HG03060 (cell line): ENCODE results near the gene GDAP2.
"Not testable (repeated sequence)": the region's sequence is repeated elsewhere in the genome, so short reads cannot be mapped to it uniquely, and the experiment has no call there.

Experiments
- ATAC-seq: cut with Tn5 transposase; IDR thresholded peaks from one replicate; pipeline ENCODE4 v1.9.1; 2021; ENCODE audit warnings: low read depth, moderate number of reproducible peaks; ENCODE audit not compliant: unreplicated experiment

The GDAP2 gene, protein sequence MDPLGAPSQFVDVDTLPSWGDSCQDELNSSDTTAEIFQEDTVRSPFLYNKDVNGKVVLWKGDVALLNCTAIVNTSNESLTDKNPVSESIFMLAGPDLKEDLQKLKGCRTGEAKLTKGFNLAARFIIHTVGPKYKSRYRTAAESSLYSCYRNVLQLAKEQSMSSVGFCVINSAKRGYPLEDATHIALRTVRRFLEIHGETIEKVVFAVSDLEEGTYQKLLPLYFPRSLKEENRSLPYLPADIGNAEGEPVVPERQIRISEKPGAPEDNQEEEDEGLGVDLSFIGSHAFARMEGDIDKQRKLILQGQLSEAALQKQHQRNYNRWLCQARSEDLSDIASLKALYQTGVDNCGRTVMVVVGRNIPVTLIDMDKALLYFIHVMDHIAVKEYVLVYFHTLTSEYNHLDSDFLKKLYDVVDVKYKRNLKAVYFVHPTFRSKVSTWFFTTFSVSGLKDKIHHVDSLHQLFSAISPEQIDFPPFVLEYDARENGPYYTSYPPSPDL

DNA sequence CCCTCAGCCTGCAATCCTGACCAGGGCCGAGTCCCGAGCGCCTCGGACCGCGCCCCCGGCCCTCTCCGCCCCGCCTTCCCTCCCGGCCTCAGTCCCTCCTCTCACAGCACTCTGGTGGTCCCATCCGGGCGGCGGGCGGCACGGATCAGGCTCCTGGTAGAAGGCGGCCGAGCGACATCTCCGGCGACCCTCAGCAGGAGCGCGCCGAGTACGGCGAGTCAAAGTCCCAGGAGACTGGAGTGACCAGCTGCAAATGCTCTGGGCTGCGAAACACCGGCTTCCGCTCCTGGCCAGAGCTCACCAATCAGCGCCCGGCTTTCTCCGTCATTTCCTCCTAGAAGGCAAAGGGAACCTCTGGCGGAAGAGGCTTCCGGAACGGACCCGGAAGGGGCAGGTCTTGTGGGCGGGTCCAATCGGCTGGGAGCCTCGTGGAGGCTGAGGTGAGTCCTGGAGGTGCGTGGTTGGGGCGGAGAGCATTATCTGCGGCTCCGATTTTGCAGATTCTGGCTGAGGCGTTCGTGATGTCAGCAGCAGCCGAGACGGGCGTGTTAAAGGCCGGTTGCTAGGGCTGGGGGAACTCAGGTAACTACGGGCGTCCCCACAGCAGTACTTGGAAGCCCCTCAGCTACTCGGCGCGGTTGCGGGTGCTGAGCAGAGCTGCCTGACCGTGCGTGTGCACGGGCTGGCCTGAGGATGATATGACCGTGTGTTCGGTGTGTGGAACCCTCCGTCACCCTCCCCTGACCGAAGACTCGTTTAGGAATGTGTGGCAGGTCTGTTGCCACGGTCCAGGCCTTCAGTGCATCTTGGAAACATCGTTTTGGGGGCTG is at the start of gene GDAP2, which contains the start of gene WDR3:
TSS of gene GDAP2 (minus strand) at position 279 of the 830 bp plus-strand sequence. CDS start 9,264 bp downstream, outside the sequence.
TSS of gene WDR3 (plus strand) at position 397 of the 830 bp plus-strand sequence. CDS start 3,581 bp downstream, outside the sequence.
- peak; percentile 93 for ATAC-seq

DNA sequence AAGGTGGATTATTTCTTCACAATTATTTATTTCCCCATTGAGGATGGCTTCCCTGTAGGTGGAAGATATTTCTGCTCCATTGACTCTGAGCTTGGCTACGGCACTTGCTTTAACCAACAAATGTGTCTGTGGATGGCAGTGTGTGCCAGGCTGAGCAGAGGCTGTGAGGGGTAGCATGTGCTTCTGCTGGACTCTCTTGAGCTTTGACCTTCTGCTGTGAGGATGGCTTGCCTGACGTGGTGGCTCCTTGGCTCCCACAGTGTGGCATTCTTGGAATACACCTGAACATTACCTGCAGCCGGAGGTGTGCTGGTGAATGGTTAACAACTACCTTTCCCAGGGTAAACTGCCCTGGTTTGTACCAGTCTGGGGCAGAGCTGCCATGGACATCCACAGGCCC is 47.0 kb upstream of the GDAP2 start:
- ATAC-seq, result no peak

DNA sequence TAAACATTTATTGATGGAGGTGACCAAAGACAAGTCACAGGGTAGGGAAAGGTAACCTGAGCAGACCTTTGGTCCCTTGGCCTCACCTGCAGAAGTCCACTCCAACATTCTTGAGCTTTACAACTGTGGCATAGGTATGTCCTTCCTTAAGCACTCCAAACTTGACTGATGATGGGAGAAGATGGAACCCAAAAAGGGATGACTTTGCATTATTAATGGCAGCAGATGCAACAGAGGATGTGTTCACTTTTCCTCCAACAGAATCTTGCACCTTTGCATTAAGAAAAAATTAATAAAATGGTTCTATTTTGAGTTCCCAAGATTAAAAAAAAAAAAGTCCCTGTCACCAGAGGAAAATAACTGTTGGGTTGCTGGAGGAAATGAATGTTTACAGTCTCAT is 42.4 kb upstream of the GDAP2 start:
- no peak for ATAC-seq

DNA sequence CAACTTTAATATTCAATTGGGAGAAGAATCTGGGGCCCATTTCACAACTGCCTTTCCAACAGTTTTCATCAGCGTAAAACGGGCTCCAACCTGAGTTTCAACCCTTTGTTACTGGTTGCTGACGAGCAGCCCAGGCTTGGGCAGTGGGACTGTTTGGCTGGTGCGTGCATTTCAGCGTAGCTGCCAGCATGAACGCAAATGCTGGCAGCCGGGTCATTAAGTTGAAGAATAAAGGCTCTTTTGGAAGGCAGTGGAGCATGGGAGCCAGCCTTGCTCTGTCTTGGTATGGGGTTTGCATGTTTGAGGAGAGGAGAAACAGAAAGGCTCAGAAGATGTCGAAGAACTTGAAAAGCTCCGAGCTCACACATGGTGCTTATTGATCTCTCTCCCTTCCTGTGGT is 40.8 kb upstream of the GDAP2 start:
- no peak for ATAC-seq

DNA sequence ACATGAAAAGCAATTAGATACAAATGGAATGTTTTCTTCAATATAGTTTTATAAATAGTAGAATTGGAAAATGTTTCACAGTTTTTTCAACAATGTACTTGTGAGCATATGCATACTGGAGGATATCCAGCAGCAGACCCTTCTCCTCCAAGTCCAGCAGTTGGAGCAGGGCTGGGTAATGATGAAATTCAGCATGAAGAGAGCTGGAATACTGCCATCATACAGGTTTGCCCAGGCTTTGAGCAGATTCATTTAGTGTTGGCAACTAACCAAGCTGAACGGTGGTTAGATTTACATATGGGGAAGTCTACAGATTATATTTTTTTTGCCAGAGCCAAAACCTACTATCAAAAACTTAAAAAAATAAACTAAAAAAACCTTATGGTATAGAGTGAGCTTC is 38.5 kb upstream of the GDAP2 start:
- ATAC-seq, result no peak

DNA sequence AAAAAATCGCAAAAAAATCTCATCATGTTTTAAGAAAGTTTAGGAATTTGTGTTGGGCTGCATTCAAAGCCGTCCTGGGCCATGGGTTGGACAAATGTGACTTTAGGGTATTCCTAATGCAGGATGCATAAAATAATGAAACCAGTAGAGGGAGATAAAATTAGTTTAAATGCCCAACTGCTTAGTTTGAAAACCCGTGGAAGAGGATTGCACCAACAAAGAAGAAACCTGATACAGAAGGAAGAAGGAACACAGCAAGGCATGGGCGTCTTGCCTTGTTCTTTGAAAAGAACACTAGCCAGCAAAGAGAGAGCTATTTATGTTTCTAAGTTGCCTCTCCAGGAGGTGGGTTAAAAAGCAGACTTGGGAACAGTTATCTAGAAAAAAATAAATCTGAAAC is 38.1 kb upstream of the GDAP2 start:
- ATAC-seq, result no peak

DNA sequence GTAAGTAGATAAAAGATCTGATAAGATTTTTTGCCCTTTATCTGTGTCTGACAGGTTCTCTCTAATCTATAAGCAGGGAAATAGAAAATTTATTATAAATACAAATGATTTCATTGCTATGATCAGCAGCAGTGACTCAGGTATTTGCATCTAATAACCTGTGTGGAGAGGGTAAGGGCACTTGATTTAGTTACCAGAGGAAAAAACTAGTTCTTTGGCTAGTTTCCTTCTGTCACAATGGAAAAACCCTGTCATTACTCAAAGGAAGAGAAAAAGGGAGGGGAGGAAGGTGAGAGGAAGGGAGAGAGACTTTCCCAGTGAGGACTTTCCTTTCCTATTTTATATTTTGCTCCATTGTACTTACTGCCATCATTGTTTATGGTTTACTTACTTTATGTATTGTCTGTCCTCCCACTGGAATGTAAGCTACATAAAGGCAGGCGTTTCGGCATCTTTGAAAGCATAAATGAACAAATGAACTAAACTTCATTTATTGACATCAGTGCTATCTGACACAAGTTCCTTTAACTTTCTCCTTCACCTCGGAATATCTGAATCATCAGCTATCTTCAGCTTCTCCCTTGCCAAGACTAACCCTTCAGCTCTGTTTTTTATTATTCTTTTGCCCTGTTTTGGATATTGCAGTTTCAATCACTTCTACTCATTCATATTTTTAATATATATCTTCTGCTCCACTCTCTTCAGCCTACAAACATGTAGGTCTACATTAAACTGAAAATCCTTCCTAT is 35.0 kb upstream of the GDAP2 start:
- no peak for ATAC-seq

DNA sequence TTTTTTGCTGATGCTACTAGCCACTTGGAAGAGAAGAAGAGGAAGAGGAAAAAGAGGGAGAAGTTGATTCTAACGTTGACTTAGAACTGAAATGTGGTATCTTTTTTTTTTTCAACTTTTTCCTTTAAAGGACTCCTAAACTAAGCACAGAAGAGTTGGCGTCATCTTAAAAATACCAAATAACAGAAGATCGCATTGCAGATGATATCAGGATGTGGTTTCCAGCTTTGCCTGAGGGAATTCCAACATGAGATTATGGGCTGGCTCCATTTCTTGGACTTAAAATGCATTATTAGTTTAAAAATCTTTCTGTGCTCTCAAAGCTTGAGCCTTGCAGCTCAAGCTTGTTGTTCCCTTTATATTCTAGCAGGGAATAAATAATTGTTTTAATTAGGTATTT is 29.9 kb upstream of the GDAP2 start:
- ATAC-seq, result no peak

DNA sequence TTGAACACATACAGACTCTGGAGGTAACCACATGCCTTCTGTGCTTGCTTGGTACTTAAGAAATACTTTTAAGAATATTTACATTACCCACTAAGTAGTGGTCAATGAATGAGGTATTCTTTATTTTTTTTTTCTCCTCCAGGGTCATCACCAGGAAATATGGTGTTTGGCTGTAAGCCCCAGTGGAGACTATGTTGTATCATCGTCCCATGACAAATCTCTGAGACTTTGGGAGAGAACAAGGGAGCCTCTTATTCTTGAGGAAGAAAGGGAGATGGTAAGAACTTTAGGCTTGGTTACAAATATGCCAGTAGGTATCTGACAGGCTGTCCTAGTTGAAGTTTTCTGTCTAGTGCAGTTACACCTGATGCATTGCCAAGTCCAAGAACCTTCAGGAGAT is 23.0 kb upstream of the GDAP2 start:
- no peak for ATAC-seq

DNA sequence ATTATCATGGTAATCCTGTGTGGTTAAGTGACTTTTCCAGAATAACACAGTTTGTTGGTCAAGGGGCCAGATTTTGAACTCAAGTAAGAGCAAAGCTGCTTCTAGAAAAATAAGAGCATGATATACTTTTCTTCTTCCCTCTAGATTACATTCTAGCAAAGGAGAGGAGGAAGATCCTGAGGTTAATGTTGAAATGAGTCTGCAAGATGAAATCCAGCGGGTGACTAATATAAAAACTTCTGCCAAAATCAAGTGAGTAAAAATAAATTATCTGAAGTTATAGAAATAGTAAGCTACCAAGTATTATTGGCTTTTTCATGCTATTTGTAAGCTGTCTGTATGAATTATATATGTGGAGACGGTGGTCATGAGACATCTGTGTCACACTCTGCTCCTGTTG is 12.9 kb upstream of the GDAP2 start:
- ATAC-seq, result no peak

DNA sequence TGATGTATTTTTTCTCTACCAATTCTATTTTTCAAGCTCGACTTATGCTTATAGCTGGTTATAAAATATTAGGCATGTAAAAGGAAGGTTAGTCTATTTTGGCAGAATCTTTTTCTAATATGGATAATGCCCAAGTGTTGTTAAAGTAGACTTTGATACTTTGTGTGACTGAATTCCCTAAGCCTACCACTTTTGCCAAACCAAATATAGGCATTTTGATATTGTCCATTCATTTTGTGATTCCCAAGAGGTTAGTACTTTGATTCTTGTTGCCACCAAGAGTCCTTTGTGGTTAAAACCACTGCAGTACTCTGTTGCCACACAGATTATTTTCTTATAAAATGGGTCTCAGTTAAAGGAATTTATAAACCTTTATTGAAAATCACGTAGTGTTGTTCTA is 4.3 kb upstream of the GDAP2 start:
- ATAC-seq, result no peak

DNA sequence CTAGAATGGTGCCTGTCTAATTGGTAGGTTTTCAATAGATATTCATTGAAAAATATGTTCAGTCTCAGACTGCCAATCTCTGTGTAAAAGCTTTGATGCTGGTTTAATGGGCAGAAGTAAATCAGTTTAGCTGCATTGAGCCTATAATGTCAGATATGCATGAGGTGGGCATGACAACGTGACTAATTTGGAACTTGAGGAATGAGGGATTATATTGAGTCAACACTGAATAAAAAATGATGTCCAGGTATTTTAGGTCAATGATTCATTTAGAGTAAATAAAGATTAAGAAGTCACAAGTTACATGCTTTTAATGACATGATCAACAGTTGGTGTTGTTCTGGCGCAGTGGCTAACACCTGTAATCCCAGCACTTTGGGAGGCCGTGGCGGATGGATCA is 3.2 kb upstream of the GDAP2 start:
- ATAC-seq, result no peak

DNA sequence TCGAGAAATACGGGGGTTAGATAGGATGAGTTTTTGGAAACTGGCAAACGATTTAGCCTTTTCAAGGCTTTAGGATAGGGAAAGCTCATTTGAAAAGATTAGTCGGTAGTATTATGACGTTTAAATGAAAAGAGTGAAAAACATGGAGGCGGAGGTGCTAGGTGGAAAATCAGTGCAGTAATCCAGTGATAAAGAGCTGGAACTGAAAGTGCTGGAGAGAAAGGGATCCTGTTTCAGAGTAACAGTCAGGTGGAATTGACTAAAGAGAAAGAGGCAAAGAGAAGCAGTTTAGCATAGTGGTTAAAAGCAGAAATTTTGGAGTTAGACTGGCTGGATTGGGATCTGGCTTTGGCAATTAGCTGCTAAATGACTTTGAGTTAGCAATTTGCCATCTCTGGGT is 1.1 kb upstream of the GDAP2 start:
- no peak for ATAC-seq

DNA sequence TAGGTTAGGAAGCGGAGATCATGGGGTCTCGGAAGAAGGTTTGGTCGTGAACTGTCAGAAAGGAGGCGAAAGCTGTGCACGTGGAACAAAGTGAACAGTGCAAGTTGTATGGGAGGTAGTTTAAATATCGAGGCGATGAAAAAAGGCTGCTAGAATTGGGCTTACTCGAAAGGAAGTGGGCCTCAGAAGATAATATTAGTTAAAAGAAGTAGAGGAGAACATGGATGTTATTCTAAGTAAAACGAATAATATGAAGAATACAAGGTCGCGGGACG is 689 bp upstream of the GDAP2 start:
- no peak for ATAC-seq

DNA sequence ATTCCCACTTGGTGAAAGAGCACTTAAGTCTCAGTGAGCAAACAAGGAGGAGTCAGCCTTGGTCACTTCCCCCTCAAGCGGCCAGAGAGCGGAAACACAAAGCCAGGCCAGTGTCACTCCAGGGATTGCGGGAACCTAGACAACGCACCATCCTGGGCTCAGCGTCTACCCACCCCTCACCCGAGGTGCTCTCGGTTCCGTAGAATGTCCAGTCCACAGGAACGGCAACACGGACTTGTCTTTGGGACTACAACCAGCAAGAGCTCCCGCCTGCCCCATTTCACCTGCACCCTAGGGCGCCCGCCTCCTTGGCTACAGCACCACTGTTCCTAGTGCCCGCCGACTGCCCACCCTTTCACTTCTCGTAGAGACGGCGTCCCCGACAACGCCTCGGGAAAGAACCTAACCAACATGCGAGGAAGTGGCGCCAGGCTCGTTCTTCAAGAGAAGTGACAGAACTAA is 509 bp downstream of the GDAP2 start:
- ATAC-seq, result peak; percentile 17

DNA sequence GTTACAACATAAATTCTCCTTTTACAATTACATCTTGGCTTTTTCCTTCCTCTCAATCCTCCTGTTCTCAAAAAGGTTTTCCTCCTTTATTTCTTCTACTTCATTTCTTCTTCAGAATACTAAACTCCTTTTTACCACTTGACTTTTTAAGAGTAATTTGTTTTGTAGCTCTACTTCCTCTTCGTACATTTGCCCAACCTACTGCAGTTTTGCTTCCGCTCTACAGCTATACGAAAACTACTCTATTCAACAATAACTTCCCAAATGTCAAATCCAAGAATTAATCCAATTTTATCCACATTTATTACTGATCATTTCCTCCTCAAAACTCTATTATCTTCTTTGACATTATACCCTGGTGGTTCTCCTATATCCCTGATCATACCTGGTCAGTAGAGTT is 3.4 kb downstream of the GDAP2 start:
- ATAC-seq, result no peak

DNA sequence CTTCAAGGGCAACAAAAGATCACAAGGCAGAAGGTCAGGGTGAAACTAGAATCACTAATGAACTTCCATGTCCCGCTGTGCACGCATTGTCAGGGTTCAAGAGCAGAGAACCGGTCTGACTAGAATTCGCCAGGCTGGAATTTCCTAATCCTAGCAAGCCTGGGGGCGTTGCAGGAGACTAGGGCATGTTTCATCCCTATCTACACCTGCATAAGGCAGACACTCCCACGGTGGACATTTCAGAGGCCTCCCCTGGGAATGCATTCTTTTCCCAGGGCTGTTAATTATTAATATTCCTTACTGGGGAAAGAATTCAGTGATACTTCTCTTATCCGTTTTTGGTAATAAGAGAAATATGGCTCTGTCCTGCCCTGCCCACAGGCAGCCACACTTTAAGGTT is 6.7 kb downstream of the GDAP2 start:
- ATAC-seq, result not testable (repeated sequence)

DNA sequence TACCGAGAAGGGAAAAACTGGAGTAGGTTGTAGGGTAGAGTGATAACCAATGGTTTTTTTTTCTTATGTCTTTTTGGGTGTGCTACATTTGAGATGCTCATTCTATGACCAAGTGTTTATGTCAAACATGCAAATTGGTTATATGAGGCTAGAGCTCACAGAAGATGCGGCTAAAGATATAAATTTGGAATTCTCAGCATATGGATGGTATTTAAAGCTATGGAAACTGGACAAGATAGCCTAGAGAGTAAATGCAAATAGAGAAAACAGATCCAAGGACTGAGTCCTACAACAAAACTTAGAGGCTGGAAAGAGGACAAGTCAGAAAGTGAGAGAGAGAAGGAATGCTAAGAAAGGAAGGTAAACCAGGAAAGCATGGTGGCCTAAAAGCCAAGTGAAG is 7.4 kb downstream of the GDAP2 start:
- ATAC-seq, result no peak

DNA sequence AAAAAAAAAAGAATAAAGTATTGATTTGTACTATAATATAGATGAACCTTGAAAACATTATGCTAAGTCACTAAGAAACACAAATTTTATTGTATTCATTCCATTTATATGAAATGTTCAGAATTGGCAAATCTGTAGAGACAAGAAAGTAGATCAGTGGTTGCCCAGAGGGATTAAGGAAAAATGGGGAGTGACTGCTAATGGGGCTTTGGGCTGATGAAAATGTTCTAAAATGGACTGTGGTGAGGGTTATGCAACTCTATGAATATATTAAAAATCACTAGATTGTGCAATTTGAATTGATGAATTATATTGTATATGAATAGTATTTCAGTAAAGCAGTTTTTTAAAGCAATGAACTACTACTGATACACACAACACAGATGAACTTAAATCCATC is 10.0 kb downstream of the GDAP2 start:
- ATAC-seq, result no peak

DNA sequence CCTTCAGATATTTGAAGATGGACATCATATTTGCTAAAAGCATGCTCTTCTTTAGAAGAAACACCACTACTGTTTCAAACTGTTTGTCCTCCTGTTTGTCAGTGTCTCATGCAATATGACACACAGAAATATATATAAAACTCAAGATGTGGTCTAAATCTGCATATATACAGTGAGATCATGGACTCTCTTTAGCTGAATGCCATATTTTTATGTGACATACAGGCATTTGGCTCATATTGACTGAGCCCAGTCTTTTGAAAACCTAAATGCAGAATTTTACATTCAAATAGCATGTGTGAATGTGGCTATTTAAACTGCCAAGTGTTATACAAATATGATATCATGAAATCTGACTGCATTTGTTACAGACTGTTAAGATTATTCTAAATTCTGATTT is 18.4 kb downstream of the GDAP2 start:
- no peak for ATAC-seq

DNA sequence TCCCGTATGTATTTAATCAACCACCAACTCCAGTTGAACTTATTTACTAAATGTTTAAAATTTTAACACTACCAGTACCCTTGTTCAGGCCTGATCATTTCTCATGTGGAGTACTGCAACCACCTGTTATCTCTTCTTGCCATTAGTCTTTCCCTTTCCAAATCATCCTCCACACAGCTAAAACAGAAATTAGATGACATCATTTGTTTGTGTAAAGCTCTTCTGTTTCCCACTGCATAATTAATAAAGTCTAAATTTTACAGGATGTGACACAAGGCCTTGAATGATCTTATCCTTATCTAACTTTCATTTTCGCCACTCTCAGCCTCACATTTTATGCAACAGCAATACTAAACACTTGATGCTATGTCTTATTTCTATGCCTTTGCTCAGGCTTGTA is 24.4 kb downstream of the GDAP2 start:
- ATAC-seq, result no peak
